Dedifferentiated amniotic fluid mesenchymal stem cell (primary cell): Measurements from ENCODE around the gene CACHD1.
A peak's percentile ranks its signal among the peaks of the same experiment; 100 is the strongest.

Experiments
- DNase-seq: peaks from one replicate; pipeline ENCODE4 v3.0.0-alpha.2; 2016; ENCODE audit errors: extremely low spot score

The CACHD1 gene

DNA sequence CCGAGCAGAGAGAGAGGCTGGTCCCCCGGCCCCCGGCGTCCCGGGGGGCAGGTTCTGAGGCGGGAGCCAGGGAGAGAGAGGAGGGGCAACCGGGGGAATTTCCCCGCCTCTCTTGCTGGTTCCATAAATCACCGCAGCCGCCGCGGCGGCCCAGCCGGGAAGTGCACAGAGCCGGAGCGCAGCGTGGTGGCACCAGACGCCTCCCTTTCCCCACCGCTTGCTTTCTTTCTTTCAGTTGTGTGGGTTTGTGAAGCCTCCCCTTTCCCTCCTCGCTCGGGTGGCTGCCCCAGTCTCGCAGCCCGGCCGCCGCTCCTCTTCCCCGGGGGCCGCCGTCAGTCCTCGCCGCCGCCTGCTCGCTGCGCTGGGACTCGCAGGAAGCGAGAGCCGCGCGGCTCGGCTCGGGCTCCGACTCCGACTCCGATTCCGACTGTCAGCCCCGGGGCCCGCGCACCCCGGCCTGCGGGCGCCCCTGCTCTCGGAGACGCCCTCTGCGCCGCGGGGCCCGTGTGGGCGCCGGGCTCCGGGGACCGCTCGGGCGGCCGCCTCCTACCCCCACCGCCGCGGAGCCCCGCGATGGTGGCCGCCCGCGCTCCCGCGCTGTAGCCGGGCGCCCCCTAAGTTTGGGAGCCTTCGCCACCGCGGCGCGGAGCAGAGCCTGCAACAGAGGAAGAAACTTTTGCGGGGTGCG is at the start of gene CACHD1:
Gene CACHD1, plus strand, starts transcription at position 153 of the 688 bp plus-strand sequence. CDS start 616 bp downstream, outside the sequence.
- peak; percentile 76 for DNase-seq

DNA sequence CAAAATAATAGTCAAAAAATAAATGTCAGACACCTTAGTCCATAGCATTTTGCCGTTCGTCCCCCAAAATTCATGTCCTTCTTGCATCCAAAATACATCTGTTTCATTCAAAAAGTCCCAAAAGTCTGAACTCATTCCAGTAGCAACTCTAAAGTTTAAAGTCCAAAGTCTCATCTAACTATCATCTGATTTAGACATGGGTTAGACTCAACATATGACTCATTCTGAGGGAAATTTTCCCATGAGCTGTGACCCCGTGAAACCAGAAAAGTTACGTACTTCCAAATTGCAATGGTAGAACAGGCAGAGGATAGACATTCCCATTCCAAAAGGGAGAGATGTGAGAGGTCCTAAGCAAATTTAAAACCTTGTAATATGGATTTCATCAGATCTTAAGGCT is 48.6 kb upstream of the CACHD1 start:
- no peak for DNase-seq

DNA sequence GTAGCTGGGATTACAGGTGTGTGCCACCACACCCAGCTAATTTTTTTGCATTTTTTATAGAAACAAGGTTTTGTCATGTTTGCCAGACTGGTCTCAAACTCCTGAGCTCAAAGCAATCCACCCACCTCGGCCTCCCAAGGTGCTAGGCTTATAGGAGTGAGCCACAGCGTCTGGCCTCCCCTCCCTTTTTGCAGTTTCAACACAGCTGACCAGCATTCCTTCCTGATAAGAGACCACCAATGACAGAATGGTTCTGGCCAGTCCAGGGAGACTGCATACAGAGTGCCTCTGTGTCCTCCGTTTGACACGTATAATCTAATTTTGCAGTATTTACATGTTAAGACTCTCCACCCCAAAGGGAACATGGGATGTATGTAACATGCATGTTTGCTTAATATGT is 46.4 kb upstream of the CACHD1 start:
- DNase-seq: no peak

DNA sequence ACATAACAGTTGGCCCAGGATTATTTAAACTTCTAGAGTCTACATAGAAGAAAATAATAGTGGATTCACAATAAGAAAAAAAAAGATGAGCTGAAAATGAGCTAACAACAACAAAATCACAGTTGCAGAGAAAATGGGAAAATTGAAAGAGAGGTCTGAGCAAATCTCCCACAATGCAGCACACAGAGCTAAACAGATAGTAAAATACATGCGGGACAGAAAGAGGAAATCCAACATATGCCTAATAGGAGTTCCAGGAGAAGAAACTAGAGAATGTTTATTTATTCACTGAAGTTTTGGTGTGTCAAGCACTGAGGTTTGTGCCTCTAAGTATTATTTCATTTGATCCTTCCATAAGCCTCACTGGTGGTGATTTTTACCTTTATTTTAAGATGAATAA is 45.5 kb upstream of the CACHD1 start:
- DNase-seq: no peak

DNA sequence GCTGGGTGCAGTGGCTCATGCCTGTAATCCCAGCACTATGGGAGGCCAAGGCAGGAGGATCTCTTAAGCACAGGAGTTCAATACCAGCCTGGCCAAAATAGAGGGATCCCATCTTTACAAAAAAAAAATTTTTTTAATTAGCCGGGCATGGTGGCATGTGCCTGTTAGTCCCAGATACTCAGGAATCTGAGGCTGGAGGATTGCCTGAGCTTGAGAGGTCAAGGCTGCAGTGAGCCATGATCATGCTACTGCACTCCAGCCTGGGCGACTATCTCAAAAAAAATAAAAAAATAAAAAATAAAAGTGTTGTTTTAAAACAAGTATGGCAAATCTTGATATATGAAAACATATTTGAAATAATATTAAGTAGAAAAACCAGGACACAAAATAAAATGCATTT is 44.4 kb upstream of the CACHD1 start:
- no peak for DNase-seq

DNA sequence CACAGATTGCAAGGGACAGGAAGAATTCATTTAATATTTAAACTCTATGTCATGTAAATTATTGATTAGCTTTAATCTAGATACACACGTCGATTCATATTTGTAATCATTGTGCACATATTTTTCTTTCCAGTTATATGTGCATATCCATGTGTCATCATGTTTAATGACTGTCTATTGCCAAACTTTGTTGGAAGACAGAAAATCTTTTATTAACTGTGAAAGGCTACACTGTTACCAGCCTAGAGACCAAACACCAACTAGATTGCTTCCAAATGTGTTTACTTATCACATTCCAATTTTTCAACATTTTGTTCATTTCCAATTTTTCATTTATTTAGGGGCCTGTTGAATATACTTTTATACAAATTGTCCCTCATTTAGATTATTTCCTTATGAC is 43.2 kb upstream of the CACHD1 start:
- no peak for DNase-seq

DNA sequence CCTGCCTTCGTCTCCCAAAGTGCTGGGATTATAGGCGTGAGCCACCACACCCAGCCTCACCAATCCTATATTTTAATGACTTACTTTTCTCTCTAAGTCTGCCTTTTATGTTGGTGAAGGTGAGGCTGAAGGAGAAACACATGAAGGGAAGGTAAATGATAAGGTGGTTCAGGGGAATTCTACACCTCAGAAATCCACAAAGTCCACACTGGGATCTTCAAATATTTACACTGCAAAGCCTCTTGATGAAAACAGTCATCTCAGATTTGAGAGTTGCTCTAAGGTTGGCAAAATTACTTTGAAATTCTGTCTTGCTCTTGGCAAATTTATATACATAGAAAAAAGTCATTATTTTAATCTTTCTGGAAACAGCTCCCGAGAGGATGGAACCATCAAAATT is 42.0 kb upstream of the CACHD1 start:
- DNase-seq: no peak

DNA sequence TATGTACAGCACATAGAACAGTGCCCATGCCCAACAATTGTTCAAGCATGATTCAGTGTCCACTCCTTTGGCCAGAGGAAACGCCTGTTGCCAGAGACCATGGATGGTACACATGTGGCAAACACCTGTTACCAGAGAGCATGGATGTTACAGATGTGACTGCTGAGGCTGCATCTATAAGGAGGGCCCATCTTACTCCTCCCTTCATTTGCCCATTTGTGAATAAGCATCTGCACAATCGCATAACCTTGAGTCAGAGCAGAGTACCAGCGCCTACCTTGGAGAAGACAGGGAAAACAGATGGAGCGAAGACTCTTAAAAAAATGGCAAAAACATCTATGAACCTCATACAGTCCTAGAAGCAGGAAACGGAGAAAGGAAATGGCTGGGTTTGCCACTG is 36.6 kb upstream of the CACHD1 start:
- DNase-seq: no peak

DNA sequence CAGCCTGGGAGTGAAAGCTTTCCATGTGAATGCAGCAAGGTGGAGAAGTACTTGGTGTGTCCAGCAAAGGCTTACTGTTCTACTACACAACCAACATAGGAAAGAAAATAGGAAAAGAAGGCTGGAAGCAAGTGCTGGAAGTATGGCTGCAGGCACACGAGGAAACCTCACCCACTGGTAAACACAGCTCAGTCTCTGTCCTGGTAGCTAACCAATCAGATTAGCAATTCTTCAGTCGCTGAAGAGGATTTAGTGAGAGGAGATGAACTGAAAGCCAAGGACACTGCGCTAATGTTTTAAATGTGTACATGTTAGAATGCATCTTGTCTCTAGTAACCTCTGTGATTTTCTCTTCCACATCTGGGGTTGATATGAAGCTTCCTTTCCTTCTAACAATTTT is 36.2 kb upstream of the CACHD1 start:
- DNase-seq: no peak

DNA sequence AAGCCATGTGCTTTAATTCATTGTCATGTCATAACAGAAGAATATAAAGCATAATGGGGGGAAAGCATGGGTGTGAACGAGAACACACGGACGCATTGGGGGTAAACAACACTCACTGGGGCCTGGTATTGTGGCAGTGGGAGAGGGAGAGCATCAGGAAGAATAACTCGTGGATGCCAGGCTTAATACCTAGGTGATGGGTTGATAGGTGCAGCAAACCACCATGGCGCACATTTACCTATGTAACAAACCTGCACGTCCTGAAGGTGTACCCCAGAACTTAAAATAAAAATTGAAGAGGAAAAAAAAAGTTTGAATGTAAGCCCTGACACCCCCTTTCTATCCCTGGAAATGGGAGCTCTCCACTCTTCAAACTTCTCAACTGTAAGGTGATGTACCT is 34.9 kb upstream of the CACHD1 start:
- DNase-seq: no peak

DNA sequence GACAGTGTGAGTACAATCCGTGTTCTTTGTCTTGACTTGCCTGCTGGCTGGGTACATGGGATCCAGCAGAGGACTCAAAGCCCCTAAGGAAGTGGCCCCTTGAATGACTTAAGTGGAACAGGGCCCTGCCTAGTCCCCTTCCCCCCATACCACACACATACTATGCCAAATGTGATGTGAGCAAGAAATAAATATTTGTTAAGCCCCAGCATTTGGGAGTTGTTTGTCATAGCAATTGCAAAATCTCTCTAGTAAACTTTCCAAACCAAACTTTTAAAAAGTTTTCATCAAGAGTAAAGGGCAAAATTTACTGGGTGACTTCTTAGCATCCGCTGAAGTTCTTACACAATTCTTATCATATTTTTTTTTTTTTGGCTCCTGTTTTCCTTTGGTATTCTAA is 32.5 kb upstream of the CACHD1 start:
- DNase-seq: no peak

DNA sequence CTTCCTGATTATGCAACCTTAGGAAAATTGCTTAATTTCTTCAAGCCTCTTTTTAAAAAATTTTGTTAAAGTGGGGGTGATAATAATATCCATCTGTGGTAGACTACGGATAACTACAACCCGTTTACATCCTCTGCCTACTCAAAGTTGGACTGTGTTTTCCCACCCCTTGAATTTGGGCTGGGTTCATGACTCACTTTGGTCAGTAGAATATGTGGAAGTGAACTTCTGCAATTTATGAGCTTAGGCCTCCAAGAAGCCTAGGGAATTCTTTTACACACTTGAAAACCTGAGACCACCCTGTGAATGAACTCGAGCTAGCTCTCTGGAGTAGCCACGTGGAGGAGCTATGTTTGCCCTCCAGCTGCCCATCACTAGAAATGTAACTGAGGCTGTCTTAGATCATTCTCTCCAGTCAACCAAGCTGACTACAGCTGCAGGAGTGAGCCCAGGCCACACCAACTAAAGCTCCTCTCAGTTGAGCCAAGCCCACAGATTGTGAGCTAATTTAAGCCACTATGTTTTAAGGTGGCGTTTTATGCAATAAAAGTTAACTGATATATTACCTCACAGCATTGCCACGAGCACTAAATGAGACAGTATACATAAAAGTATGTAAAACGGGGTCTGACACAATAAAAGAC is 29.6 kb upstream of the CACHD1 start:
- DNase-seq: no peak

DNA sequence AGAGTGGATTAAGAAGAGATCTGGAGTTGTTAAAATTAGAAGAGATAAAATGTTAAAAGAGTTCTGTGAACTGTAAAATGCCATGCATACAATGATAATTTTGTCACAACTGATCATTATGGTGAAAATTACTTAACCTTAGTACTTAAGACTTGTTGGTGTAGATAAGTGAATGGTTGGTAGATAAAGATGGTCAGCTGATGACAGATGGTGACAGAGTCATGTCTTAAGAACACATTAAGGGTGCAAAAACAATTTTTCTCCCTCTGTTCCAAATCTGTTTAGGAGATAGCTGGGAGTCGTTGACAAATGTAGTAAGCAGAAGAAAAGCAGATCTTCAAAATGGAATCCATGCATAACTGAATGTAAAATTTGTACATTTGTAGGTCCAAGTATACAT is 18.5 kb upstream of the CACHD1 start:
- DNase-seq: no peak

DNA sequence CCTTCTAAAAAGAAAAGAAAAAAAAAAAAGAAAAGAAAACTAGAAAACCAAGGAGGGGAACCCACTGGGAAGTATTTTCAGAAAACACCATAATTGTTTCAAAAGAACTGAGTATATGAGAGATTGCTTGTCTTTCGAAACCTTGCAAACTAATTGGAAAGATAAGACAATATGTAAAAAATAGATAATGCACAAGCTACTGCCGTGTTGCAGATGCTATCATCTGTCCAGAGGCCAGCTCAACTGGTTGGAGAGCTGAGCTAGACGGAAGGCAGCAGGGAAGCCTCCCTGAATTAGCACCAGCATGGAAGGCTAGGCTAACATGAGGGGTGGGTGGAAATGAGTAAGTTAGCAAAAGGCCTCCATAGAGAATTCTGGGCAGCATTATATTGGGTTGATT is 16.2 kb upstream of the CACHD1 start:
- no peak for DNase-seq

DNA sequence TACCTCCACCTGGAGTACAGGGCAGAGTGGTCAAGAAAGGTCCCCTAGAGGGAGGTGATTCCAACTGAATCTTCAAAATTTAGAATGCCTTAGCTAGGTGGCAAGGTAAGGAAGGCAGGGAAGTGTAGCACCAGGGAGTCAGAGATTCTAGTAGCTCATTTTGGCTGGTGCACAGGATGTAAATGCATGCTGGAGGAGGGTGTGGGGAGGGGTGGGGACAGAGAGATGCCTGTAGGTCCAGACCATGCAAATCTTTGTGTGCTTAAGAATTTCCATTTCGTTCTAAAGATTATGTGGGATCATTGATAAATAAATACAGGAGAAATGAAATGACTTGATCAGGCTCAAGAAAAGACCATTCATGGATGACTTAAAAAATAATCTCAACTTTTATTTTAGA is 11.0 kb upstream of the CACHD1 start:
- no peak for DNase-seq

DNA sequence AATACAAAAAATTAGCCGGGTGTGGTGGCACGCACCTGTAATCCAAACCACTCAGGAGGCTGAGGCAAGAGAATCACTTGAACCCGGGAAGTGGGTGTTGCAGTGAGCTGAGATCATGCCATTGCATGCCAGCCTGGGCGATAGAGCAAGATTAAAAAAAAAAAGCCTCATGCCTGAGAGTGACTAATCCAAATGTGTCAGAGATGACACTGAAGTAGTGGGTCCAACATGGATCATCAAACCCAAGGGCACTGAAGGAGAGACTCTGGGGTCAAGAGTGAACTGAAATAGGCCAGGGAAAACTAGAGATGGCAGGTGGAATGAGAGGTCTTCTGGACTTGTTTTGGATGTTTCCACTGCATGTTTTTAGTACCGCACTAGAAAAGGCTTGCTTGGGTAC is 10.2 kb upstream of the CACHD1 start:
- no peak for DNase-seq

DNA sequence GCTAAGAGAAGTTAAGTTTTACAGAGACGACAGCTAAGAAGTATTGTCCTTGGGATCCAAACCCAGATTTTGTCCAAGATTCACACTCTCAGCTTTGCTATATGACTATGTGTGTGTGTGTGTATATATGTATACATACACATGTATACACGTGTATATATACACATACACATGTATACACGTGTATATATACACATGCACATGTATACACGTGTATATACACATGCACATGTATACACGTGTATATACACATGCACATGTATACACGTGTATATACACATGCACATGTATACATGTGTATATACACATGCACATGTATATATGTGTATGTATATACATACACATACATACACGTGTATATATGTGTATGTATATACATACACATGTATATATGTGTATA is 3.9 kb upstream of the CACHD1 start:
- DNase-seq: no peak

DNA sequence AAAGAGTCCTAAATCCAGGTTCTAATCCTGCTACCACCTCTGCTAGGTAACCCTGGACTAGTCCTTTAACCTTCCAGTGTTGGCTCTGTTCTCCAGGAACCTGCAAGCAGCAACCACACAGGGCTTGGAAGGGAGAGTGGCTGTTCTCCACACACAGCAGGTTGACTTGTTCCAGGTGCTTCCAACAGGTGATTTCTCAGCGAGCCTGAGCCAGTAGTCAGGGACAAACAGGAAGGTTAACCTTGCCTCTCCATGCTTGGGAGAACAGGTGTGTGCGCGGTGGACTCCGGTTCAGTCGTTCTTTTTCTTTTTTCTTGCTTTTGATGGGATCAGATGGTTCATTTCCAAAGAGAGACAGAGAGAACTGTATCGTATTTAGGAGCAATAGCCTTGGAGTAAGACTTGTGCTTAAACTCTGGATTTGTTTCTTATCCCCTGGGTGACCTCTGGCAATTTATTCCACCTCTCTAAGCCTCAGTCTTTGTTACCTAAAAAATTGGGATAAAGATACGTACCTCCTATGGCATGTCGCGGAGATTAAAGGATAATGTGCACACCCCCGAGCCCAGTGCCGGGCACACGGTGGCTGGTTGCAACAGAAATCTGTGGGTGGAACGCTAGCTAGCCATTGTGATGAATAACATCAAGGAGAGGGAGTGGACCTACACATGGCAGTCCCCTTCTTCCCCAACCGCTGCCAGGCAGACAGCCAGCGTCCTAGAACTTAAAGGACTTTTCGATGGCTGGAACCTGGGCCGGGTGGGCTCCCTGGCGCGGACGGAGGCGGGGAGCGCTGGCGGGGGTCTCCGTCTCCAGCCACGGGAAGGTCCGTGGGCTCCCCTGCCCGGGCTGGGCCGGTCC is 583 bp upstream of the CACHD1 start:
- no peak for DNase-seq

DNA sequence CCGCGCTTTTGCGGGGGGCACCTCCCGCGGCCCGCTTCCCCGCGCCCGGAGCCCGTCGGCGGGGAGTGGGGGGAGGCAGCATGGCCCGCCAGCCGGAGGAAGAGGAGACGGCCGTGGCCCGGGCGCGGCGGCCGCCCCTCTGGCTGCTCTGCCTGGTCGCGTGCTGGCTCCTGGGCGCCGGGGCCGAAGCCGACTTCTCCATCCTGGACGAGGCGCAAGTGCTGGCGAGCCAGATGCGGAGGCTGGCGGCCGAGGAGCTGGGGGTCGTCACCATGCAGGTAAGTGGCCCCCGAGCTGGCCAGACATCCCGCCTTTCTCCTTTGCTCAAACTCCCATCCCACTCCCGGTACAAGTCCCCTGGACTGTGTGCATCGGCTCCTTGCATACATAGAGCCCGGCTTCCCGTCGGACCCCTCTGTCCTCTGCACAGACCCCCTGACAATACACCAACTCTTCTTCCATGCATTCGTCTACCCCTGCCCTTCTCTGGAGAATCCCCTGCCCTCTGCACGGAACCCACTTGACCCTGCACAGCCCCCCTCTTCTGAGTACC is 812 bp downstream of the CACHD1 start:
- no peak for DNase-seq

DNA sequence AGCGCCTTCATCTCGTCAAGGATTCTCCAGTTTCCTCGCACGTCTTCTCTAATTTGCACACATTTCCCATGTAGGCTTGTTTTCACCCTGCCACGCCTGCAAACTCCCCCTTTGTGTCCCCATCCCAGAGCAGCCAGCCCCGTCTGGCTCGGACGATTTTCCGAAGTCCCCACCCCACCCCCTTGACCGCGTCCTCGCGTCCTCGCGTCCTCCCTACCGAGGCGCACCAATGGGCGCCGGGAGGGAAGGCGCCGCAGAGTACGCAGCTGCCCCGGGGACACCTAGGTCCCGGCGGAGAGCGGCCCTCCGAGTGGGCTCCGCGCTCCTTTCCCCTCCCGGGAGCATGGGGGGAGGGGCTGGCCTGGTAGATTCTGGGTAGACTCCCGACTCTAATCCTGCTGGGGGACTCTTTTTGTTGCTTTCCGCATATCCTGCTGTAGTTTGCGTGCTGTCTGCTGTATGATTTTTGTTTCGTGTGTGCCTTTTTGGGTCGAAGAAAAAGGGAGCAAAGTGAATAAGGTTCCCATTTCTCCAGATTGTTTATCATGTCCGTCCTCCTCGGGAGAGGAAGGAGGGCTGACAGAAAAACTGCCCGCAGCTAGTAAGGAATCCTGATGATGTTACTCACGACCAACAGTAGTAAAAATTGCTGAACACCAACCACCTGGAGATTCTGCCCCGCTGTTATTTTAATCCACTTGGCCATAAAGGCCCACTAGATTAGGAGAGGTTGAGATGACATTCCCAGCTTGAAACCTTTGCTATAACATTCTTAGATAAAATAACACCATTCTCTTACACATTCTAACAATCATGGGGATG is 1.5 kb downstream of the CACHD1 start:
- no peak for DNase-seq

DNA sequence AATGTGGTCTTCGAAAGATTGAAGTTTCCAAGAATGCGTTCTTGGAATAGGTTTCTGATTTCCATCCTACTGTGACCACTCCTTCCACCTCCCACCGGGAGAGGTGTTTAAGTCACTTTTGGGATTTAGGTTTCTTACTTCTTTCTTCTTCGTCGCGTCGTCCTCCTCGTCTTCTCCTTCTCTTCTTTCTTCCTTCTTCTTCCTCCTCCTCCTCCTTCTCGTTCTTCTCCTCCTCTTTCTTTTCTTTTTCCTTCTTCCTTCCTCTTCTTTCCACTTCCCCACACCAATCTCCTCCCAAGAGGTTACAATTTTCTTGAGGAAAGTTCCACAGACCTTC is 2.1 kb downstream of the CACHD1 start:
- DNase-seq: no peak

DNA sequence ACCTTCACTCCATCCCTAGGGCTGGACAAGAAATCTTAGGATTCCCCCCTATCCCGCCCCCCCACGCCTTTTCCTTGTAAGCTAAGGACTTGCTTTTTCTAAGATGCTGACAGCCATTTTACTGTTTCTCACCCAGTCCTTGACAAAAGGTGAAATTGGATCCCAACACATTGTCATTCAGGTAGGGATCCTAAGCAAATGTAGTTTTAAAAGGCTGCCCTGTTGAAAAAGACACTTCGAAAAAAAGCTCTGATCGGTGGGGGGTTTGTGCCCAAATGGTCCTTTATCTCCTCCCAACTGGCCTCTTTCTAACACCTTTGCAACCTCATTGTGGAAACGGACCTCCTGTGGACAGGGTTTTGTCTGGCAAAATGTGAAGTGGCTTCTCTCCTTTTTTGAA is 2.9 kb downstream of the CACHD1 start:
- DNase-seq: no peak
